Activated CD4-positive, CD25-positive, alpha-beta regulatory T cell treated with anti-CD3 and anti-CD28 coated beads, Interleukin-2, amount 50 U/mL, for 16 hours (primary cell): Measurements from ENCODE around the gene SCN5A.

Experiments
- DNase-seq: peaks from one replicate; pipeline ENCODE4 v3.0.0-alpha.2; 2020; ENCODE audit warnings: low read depth, low spot score

Gene SCN5A

GRCh38 chr3:38601956-38602550 lies 47.4 kb downstream of the SCN5A start:
- no peak for DNase-seq

- no peak for DNase-seq
Observed at GRCh38 chr3:38600551-38600950, 48.9 kb downstream of the SCN5A start.

GRCh38 chr3:38599886-38600285 lies 49.6 kb downstream of the SCN5A start:
- no peak for DNase-seq

- DNase-seq, result no peak
Observed at GRCh38 chr3:38598791-38599190, 50.7 kb downstream of the SCN5A start.

- DNase-seq, result no peak
Observed at GRCh38 chr3:38597502-38598060, 51.9 kb downstream of the SCN5A start.

DNA sequence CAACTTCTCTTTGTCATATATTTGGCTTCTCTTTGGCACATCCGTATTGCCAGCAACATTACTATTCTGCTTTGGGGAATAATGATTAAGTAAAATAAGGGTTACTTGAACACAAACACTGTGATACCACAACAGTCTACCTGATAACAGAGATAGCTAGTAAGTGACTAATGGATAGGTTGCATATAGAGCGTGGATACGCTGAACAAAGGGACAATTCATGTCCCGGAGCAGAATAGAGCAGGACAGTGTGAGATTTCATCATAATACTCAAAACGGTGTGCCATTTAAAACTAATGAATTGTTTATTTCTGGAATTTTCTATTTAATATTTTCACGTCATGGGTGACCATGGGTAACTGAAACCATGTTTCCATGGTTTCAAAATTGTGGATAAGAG lies 54.1 kb downstream of the SCN5A start:
- no peak for DNase-seq

- DNase-seq, result no peak
Observed at GRCh38 chr3:38590521-38590920, 59.0 kb downstream of the SCN5A start.

DNA sequence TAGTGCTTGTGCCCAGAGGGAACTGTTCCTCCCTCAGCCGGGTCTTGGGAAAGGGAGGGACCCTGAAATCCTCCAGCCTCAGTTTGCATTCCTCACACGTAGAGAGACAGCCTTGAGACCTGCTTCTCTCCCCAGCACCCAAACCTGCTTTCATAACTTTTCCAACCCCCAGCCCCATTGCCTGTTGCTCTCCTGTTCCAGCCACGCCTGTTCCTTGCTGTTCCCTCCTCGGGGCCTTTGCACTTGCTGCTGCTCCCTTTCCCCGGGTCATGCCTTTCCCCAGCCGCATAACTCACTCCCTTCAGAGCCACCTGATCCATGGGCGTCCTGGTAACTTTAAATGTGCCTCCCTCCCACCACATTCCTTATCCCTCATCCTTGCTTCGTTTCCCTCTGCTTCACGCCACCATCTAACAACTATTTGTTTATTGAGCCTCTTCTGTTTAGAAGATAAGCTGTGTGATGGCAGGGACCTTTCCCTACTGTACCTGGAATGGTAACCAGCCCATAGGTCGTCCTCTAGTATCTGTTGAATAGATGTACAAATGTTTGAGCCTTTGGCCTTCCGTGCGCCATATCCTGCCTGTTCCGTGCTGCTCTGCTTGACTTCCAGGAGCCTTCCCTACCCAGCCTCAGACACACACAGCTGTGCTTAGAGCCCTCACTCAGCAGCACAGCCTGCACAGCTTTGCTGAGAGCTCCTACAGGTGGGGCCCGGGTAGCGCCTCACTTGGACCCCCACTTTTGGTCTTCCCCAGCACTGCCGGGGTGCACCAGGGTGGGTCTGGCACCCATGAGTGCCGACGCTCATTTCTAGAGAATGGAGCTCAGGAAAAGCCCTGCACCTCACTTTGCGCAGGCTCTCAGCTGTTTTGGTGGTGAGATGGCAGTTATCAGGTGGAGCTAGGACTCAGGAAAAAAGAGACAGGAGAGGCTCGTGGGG lies 60.2 kb downstream of the SCN5A start:
- DNase-seq, result no peak

- no peak for DNase-seq
Observed at GRCh38 chr3:38588371-38588971, 61.0 kb downstream of the SCN5A start.

GRCh38 chr3:38587548-38588131 lies 61.8 kb downstream of the SCN5A start:
- DNase-seq, result no peak

DNA sequence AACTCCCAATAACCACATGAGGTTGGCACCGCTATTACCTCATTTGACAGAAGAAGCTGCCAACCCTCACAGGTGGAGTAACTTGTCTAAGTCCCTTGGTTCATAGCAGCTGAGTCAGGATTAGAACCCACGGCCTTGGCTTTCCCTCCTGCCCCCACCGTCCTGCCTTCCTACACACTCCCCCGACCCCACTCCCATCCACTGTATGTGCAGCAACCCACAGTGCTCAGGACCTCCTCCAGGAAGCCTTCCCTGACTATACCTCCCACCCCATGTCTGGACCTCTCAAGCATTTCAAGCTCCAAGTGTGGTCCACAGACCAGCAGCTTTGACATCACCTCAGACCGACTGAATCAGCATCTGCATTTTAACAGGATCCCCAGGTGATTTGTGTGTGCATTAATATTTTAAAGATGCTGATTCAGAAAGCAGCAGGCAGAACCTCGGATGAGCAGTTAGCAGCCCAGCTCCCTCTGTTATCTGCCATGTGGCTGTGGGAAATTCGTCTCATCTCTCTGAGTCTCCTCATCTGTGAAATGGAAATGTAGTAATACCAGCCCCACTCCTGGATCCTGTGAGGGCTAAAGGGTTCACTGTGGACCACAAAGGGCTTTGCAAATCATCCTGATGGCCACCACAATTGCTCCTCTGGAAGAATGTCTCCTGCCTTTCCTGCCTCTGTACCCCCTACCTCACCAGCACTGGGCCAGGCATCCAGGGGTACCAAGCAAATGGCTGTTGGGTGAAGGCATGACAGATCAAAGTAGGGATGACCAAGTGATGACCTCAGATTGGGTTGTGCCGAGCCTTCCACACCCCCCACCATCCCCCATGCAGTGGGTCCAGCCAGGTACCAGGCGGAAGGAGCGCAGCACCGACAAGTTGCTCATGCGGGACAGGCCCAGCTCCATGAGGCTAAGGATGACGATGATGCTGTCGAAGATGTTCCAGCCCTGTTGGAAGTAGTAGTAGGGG lies 62.7 kb downstream of the SCN5A start:
- DNase-seq, result no peak

GRCh38 chr3:38585791-38586420 lies 63.6 kb downstream of the SCN5A start:
- no peak for DNase-seq

DNA sequence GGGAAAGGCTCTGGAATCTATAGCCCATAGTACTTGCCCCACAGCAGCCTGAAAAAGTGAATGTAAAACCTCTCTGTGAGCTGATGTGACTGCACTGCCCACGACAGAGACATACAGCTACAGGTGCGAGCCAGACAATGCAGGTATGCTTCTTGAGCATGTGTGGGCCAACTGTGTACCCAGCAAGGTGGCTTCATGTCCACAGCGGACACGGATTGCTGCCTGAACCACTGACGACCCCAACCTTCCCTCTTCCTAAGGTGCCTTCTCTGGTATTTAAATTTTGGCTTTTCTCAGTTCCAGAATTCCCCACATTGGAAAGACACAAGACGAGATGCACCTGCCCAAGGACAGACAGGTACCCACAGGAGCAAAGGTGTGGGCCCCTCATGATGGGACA lies 65.8 kb downstream of the SCN5A start:
- no peak for DNase-seq

- DNase-seq, result no peak
Observed at GRCh38 chr3:38582941-38583645, 66.4 kb downstream of the SCN5A start.

DNA sequence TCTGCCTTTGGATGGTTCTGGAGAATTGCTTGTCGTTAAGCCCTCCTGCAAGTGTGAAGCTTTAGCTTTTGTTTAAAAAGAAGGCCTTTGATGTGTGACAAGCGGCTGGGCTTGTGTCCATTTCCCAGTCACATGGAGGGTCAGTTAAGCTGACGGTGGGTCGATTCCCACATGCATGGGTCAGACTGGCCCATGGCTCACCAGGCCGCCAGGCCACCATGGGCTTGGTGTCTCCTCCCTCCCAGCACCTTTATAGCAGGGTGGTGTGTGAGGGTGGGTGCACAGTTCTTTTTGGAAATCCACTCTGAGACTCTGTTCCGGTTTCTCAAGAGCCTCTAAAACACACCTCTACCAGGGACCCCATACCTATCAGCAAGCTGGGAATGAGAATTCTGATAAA lies 67.2 kb downstream of the SCN5A start:
- DNase-seq, result no peak

GRCh38 chr3:38581774-38582173 lies 67.7 kb downstream of the SCN5A start:
- DNase-seq, result no peak

DNA sequence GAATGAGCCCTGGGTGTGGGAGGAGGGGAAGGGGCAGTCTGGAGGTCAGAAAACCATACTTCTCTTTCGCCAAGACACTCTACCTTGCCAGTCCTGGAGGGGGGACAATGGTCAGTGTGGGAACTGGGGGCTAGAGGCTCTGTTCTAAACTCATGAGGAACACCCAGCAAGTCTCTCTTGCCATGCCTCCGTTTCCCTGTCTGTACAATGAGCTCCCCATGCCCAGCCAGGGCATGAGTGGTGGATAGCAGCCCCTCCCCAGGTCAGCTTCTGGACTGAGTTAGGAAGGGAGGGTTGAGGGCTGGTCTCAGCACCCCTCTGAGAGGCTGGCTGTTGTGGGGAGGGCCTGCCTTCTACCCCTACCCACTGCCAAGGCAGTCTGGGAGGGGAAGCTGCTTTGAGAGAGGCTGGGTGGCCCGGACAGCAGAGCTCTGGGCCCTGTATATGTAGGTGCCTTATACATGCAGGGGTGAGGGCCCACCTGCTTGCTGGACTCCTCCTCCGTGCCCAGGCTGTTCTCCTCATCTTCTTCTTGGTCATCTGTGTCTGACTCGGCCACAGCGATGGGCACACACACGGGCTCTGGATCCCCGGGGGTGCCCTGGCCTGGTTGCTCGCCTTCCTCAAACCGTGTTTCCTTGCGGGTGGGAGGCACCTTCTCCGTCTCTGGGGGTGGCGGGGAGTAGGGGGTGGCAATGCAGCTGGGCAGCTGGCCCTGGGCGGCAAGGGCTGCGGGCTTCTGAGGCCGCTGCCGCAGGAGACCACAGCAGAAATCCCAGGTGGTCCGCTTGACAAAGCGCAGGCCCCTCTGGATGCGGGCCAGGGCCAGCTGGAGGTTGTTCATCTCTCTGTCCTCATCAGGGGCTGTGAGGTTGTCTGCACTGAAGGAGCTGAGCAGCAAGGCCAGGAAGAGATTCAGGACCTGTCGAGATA lies 68.8 kb downstream of the SCN5A start:
- no peak for DNase-seq
